Measurements from ENCODE around the gene LSR. TPM values are rescaled to one million over a fixed set of nuclear protein-coding genes. Genes with fewer than 3 reads are reported as not detected.

Gene LSR
- total and polyA plus RNA-seq, 2 experiments from 2014 or later = 116 to 212 TPM

DNA sequence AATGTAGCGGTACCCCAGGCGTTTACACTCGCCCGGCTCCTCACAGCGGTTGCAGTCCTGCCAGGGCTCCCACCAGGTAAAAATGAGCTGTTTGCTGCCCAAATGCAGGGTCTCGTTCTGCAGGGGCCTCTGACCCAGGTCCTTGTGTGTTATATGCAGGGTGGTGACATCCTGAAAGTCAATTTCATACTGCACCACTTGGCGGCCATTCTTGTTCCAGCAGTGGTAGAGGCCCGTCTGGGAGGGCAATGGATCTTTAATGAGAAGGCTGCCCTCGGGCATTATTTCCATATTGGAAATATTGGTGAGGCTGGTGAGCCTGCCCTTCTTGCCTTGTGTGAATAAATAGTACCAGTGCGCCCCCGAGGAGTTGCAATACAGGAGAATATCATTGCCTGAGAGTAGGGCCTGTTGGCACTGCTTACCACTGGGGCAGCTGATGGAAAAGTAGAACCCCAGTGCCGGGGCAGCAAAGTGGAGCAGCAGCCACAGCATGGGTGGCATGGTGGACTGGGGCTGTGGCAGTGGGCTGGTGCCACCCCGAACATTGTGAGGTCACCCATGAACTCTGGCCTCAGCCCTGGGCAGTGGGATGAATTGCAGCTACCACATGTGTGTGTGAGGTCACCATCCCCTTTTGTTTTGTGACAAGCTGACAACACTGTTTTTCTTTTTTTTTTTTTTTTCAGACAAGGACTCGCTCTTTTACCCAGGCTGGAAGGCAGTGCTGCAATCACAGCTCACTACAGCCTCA, 20.4 kb upstream of the LSR start, which contains the start of gene FAM187B:
TSS of gene FAM187B (minus strand) at position 563 of the 754 bp plus-strand sequence. CDS start at position 504, 59 bp downstream.
- no peak for TF ChIP-seq CREB1 (CRISPR knock-in tag; IDR thresholded peaks at IDR 0.05; ENCODE audit: low read depth)
- Histone ChIP-seq H2AFZ (peak within 1 kb of the TSS; percentile 74; the same call in 1 of the 2 replicates), H3K27ac (ENCODE audit: low read depth) (no peak within 1 kb of the TSS)

GRCh38 chr19:35229601-35230000, 19.2 kb upstream of the LSR start:
- H3K36me3 ChIP-seq (ENCODE audit: insufficient read depth) = no peaks in the 10 kb centered on the region; the same call in 1 of the 2 replicates
- no peak overlapping the region for H2AFZ ChIP-seq
- no peak overlapping the region for H3K4me3 ChIP-seq
- no peaks in the 10 kb centered on the region; the same call in 2 of the 3 replicates for H3K36me3 Mint-ChIP-seq (ENCODE audit: low read depth)
- no peaks in the 10 kb centered on the region for H3K27me3 ChIP-seq (ENCODE audit: insufficient read depth)
- no peaks in the 10 kb centered on the region; the same call in 2 of the 3 replicates for H3K9me3 Mint-ChIP-seq
- no peak for ATAC-seq
- H3K4me1 ChIP-seq (ENCODE audit: insufficient read depth) = no peaks in the 10 kb centered on the region
- H3K4me1 Mint-ChIP-seq = peaks cover 12% of the 10 kb centered on the region
- DNase-seq (ENCODE audit: low spot score) = no peak
- H3K9me2 ChIP-seq (ENCODE audit: insufficient read depth) = 0 out of 2 replicates have a peak, but pooled peaks cover 3% of the 10 kb centered on the region
- H3K4me2 ChIP-seq = no peak overlapping the region
- H4K20me1 ChIP-seq (replicated peaks; ENCODE audit: insufficient read depth) = no peaks in the 10 kb centered on the region
- peaks cover 14% of the 10 kb centered on the region for H3K27me3 Mint-ChIP-seq (ENCODE audit: insufficient read depth, low read depth, poor library complexity)
- H3K27ac Mint-ChIP-seq = no peak overlapping the region
- no peak overlapping the region for H3K27ac ChIP-seq (ENCODE audit: low read depth)
- TF ChIP-seq JUNB (IDR thresholded peaks at IDR 0.05; ENCODE audit: unreplicated experiment) (no peak), ZNF462 (CRISPR knock-in tag; IDR thresholded peaks at IDR 0.05) (no peak), ZNF331 (CRISPR knock-in tag; IDR thresholded peaks at IDR 0.05; ENCODE audit: low read depth) (no peak), REST (IDR thresholded peaks at IDR 0.05; ENCODE audit: unreplicated experiment) (no peak), ZNF114 (CRISPR knock-in tag; IDR thresholded peaks at IDR 0.05) (no peak), NANOG (IDR thresholded peaks at IDR 0.05; ENCODE audit: borderline replicate concordance) (no peak)
- TF ChIP-seq, protein P1, sequence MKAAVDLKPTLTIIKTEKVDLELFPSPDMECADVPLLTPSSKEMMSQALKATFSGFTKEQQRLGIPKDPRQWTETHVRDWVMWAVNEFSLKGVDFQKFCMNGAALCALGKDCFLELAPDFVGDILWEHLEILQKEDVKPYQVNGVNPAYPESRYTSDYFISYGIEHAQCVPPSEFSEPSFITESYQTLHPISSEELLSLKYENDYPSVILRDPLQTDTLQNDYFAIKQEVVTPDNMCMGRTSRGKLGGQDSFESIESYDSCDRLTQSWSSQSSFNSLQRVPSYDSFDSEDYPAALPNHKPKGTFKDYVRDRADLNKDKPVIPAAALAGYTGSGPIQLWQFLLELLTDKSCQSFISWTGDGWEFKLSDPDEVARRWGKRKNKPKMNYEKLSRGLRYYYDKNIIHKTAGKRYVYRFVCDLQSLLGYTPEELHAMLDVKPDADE (IDR thresholded peaks at IDR 0.05) = no peak
- no peaks in the 10 kb centered on the region for H3F3A ChIP-seq (replicated peaks; ENCODE audit: low read depth)
- no peaks in the 10 kb centered on the region for H3K79me2 ChIP-seq (replicated peaks; ENCODE audit: insufficient read depth)
- no peak overlapping the region; the same call in 2 of the 3 replicates for H3K4me3 Mint-ChIP-seq

More for the DNA sequence above, 20.4 kb upstream of the LSR start, which contains the start of gene FAM187B:
- H3F3A ChIP-seq (replicated peaks; ENCODE audit: low read depth) = no peaks in the 10 kb centered on the region
- no peak within 1 kb of the TSS; the same call in 2 of the 3 replicates for H3K4me3 Mint-ChIP-seq
- H3K4me2 ChIP-seq = no peak within 1 kb of the TSS
- H3K36me3 Mint-ChIP-seq (ENCODE audit: low read depth) = no peaks in the 10 kb centered on the region; the same call in 2 of the 3 replicates
- H3K27me3 Mint-ChIP-seq (ENCODE audit: insufficient read depth, low read depth, poor library complexity) = peaks cover 16% of the 10 kb centered on the region
- H3K79me2 ChIP-seq (replicated peaks; ENCODE audit: insufficient read depth) = no peaks in the 10 kb centered on the region
- H3K36me3 ChIP-seq (ENCODE audit: insufficient read depth) = no peaks in the 10 kb centered on the region; the same call in 1 of the 2 replicates
- H3K27me3 ChIP-seq (ENCODE audit: insufficient read depth) = no peaks in the 10 kb centered on the region
- H3K4me3 ChIP-seq = no peak within 1 kb of the TSS
- no peak for ATAC-seq
- peaks cover 12% of the 10 kb centered on the region for H3K4me1 Mint-ChIP-seq
- H3K9me2 ChIP-seq (ENCODE audit: insufficient read depth) = 0 out of 2 replicates have a peak, but pooled peaks cover 3% of the 10 kb centered on the region
- no peak within 1 kb of the TSS for H3K27ac Mint-ChIP-seq
- H4K20me1 ChIP-seq (replicated peaks; ENCODE audit: insufficient read depth) = no peaks in the 10 kb centered on the region
- H3K9me3 Mint-ChIP-seq = no peaks in the 10 kb centered on the region; the same call in 2 of the 3 replicates
- H3K4me1 ChIP-seq (ENCODE audit: insufficient read depth) = no peaks in the 10 kb centered on the region
- DNase-seq (ENCODE audit: low spot score) = no peak
